Measurements from ENCODE around the gene DDX27. TPM values are rescaled to one million over a fixed set of nuclear protein-coding genes. Genes with fewer than 3 reads are reported as not detected.

DDX27 gene
- total and polyA plus RNA-seq, 2 of the 13 experiments (the other 11 are each of a cell fraction or from before 2014, with no cell fraction given): 42.6 to 72.8 TPM

GRCh38 chr20:49187851-49188641 is 31.2 kb upstream of the DDX27 start, which contains the start of gene STAU1 (continued):
- no peak for TF ChIP-seq PCBP2 (optimal IDR thresholded peaks at IDR 0.05; ENCODE audit: low read depth, low read length, poor library complexity, severe bottlenecking)
- peak; percentile 14; the same call in 1 of the 2 replicates for TF ChIP-seq ZFP37 (CRISPR knock-in tag; IDR thresholded peaks at IDR 0.05; ENCODE audit: borderline replicate concordance)
- no peak for TF ChIP-seq ZC3H4 (CRISPR knock-in tag; IDR thresholded peaks at IDR 0.05; ENCODE audit: borderline replicate concordance)
- TF ChIP-seq ZNF781 (CRISPR knock-in tag; IDR thresholded peaks at IDR 0.05; ENCODE audit: borderline replicate concordance, not compliant biosample characterization): peak; percentile 27
- TF ChIP-seq ZNF441 (CRISPR knock-in tag; IDR thresholded peaks at IDR 0.05; ENCODE audit: borderline replicate concordance): peak; percentile 58
- peak; percentile 78 for TF ChIP-seq NFYC (CRISPR knock-in tag; IDR thresholded peaks at IDR 0.05)
- TF ChIP-seq MAF1 (CRISPR knock-in tag; IDR thresholded peaks at IDR 0.05; ENCODE audit: borderline replicate concordance): no peak
- TF ChIP-seq KDM3A (CRISPR knock-in tag; IDR thresholded peaks at IDR 0.05; ENCODE audit: low read depth): peak; percentile 97; the same call in 1 of the 2 replicates
- peak; percentile 9; the same call in 1 of the 2 replicates for TF ChIP-seq ZNF839 (CRISPR knock-in tag; IDR thresholded peaks at IDR 0.05; ENCODE audit: borderline replicate concordance)
- peak; percentile 97 for TF ChIP-seq E2F1 (CRISPR knock-in tag; IDR thresholded peaks at IDR 0.05)
- peak; percentile 71 for TF ChIP-seq FOXP4 (CRISPR knock-in tag; IDR thresholded peaks at IDR 0.05)
- 0 out of 2 replicates have a peak, but pooled peaks have one; percentile 79 for TF ChIP-seq ZNF34 (CRISPR knock-in tag; IDR thresholded peaks at IDR 0.05; ENCODE audit: borderline replicate concordance)
- peak; percentile 83; the same call in 1 of the 2 replicates for TF ChIP-seq SNAPC5 (CRISPR knock-in tag; IDR thresholded peaks at IDR 0.05; ENCODE audit: borderline replicate concordance)
- no peak for TF ChIP-seq SMARCC2 (IDR thresholded peaks at IDR 0.05)
- peak; percentile 27 for TF ChIP-seq BRD4 (CRISPR knock-in tag; IDR thresholded peaks at IDR 0.05)
- 0 out of 2 replicates have a peak, but pooled peaks have one; percentile 39 for TF ChIP-seq ZHX1 (CRISPR knock-in tag; IDR thresholded peaks at IDR 0.05; ENCODE audit: low read depth)
- no peak; the same call in 1 of the 2 replicates for TF ChIP-seq HOXD1 (CRISPR knock-in tag; IDR thresholded peaks at IDR 0.05)
- 0 out of 2 replicates have a peak, but pooled peaks have one; percentile 85 for TF ChIP-seq ZNF136 (CRISPR knock-in tag; IDR thresholded peaks at IDR 0.05; ENCODE audit: low read depth)
- peak; percentile 59; the same call in 1 of the 2 replicates for TF ChIP-seq ZMYM4 (CRISPR knock-in tag; IDR thresholded peaks at IDR 0.05)
- TF ChIP-seq PHF5A (CRISPR knock-in tag; IDR thresholded peaks at IDR 0.05; ENCODE audit: low read depth, unreplicated experiment): peak; percentile 89
- peak; percentile 99 for TF ChIP-seq KAT7 (CRISPR knock-in tag; IDR thresholded peaks at IDR 0.05; ENCODE audit: borderline replicate concordance)
- no peak for TF ChIP-seq GATAD2A (CRISPR knock-in tag; IDR thresholded peaks at IDR 0.05)
- peak; percentile 94 for TF ChIP-seq MAZ (IDR thresholded peaks at IDR 0.05; ENCODE audit: borderline replicate concordance, low read depth, low read length)
- peak; percentile 85 for TF ChIP-seq MAZ (CRISPR knock-in tag; IDR thresholded peaks at IDR 0.05; ENCODE audit: low read depth)
